ENCODE measurements around the gene PER3.
"Not testable (repeated sequence)": the region's sequence is repeated elsewhere in the genome, so short reads cannot be mapped to it uniquely, and the experiment has no call there.

Gene PER3

DNA sequence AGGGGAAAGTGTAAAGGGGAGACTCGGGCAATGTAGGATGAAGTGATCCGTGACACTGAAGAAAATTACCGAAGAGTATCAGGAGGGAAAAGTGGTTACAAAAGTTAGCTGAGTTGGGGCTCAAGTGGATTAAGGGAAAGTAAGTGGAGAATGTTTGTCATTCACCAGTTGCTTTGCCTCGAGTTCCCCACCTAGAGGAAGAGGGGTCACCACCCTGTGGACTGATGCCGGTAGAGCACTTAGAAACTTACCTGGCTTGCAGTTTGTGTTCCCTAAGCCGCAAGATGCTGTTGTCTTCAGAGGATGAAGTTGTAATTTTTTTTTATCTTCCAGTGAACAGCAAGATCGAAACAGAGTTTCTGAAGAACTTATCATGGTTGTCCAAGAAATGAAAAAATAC lies 1.0 kb downstream of the PER3 start:
- Histone ChIP-seq H3F3A (ENCODE audit: insufficient read depth, low read length) (no peaks in the 10 kb centered on the region), H3K4me2 (ENCODE audit: low read length) (no peak overlapping the region), H3K27me3 (ENCODE audit: insufficient read depth, low read length) (no peaks in the 10 kb centered on the region), H3K79me2 (ENCODE audit: insufficient read depth, low read length) (no peaks in the 10 kb centered on the region), H3K9me3 (ENCODE audit: low read length) (peaks cover 3% of the 10 kb centered on the region; the same call in 1 of the 2 replicates), H3K4me1 (ENCODE audit: insufficient read depth, low read length, severe bottlenecking) (peaks cover 16% of the 10 kb centered on the region), H3K9ac (ENCODE audit: low read length) (no peak overlapping the region), H4K20me1 (ENCODE audit: insufficient read depth, low read length) (no peaks in the 10 kb centered on the region), H3K27ac (ENCODE audit: low read depth, low read length, poor library complexity, severe bottlenecking) (no peak overlapping the region), H3K9me2 (ENCODE audit: low read depth, low read length) (no peaks in the 10 kb centered on the region), H2AFZ (ENCODE audit: low read length) (no peak overlapping the region), H3K36me3 (ENCODE audit: insufficient read depth, low read length) (0 out of 2 replicates have a peak, but pooled peaks cover 8% of the 10 kb centered on the region), H3K4me3 (ENCODE audit: low read depth, low read length, poor library complexity, severe bottlenecking) (no peak overlapping the region)
- no peak for TF ChIP-seq EZH2 (IDR thresholded peaks at IDR 0.05; ENCODE audit: borderline replicate concordance, low read length)

DNA sequence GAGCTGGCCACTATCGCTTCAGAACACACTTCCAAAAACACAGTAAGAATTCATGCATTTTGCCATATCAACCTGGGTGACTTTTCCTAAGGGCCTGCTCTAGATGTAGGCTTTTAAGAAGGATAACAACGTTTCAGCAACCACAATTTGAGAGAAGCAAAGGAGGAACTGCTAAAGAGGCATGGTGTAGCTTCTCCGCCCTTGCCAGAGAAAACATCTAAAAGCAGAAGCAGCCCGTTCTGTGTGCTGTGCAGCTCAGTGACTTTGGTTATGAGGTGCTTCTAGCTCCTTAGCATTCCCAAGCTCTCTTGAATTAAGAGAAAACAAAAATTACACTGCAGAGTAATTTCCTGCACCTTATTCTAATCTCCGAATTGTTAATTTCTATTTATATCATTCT lies 2.7 kb downstream of the PER3 start:
- Histone ChIP-seq H3K27ac (ENCODE audit: low read depth, low read length, poor library complexity, severe bottlenecking) (no peak overlapping the region), H3K36me3 (ENCODE audit: insufficient read depth, low read length) (no peaks in the 10 kb centered on the region), H3K9ac (ENCODE audit: low read length) (no peak overlapping the region), H3K4me3 (ENCODE audit: low read depth, low read length, poor library complexity, severe bottlenecking) (no peak overlapping the region), H3K4me2 (ENCODE audit: low read length) (no peak overlapping the region), H3K9me2 (ENCODE audit: low read depth, low read length) (no peaks in the 10 kb centered on the region), H3K27me3 (ENCODE audit: insufficient read depth, low read length) (no peaks in the 10 kb centered on the region), H3K9me3 (ENCODE audit: low read length) (peaks cover 3% of the 10 kb centered on the region; the same call in 1 of the 2 replicates), H3F3A (ENCODE audit: insufficient read depth, low read length) (no peaks in the 10 kb centered on the region), H3K4me1 (ENCODE audit: insufficient read depth, low read length, severe bottlenecking) (peaks cover 15% of the 10 kb centered on the region), H2AFZ (ENCODE audit: low read length) (no peak overlapping the region), H4K20me1 (ENCODE audit: insufficient read depth, low read length) (no peaks in the 10 kb centered on the region), H3K79me2 (ENCODE audit: insufficient read depth, low read length) (no peaks in the 10 kb centered on the region)
- TF ChIP-seq, protein P1, sequence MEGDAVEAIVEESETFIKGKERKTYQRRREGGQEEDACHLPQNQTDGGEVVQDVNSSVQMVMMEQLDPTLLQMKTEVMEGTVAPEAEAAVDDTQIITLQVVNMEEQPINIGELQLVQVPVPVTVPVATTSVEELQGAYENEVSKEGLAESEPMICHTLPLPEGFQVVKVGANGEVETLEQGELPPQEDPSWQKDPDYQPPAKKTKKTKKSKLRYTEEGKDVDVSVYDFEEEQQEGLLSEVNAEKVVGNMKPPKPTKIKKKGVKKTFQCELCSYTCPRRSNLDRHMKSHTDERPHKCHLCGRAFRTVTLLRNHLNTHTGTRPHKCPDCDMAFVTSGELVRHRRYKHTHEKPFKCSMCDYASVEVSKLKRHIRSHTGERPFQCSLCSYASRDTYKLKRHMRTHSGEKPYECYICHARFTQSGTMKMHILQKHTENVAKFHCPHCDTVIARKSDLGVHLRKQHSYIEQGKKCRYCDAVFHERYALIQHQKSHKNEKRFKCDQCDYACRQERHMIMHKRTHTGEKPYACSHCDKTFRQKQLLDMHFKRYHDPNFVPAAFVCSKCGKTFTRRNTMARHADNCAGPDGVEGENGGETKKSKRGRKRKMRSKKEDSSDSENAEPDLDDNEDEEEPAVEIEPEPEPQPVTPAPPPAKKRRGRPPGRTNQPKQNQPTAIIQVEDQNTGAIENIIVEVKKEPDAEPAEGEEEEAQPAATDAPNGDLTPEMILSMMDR (IDR thresholded peaks at IDR 0.05; ENCODE audit: low read length): no peak
- no peak for TF ChIP-seq EZH2 (IDR thresholded peaks at IDR 0.05; ENCODE audit: borderline replicate concordance, low read length)

DNA sequence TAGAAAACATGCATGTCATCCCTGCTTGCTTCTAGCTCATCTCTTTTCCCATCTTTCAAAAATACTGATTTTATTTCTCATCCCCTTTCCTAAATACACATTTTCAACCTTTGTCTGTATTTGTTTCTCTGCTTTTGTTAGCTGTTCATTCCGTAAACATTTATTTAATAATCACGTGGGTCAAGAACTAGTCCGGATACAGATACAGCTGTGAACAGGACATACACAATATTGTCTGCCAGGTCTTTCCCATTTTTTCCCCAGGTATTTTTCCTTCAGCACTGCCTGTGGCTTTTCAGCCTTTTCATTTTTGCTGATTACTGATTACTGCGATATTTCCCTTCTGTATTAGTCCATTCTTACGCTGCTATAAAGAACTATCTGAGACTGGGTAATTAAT lies 5.7 kb downstream of the PER3 start:
- Histone ChIP-seq H3F3A (ENCODE audit: insufficient read depth, low read length) (no peaks in the 10 kb centered on the region), H3K36me3 (ENCODE audit: insufficient read depth, low read length) (no peaks in the 10 kb centered on the region), H3K4me3 (ENCODE audit: low read depth, low read length, poor library complexity, severe bottlenecking) (no peak overlapping the region), H3K27me3 (ENCODE audit: insufficient read depth, low read length) (no peaks in the 10 kb centered on the region), H3K9me2 (ENCODE audit: low read depth, low read length) (no peaks in the 10 kb centered on the region), H3K9ac (ENCODE audit: low read length) (no peak overlapping the region), H3K79me2 (ENCODE audit: insufficient read depth, low read length) (no peaks in the 10 kb centered on the region), H3K4me2 (ENCODE audit: low read length) (no peak overlapping the region), H3K4me1 (ENCODE audit: insufficient read depth, low read length, severe bottlenecking) (no peaks in the 10 kb centered on the region), H3K9me3 (ENCODE audit: low read length) (peaks cover 6% of the 10 kb centered on the region; the same call in 1 of the 2 replicates), H3K27ac (ENCODE audit: low read depth, low read length, poor library complexity, severe bottlenecking) (no peak overlapping the region), H4K20me1 (ENCODE audit: insufficient read depth, low read length) (no peaks in the 10 kb centered on the region), H2AFZ (ENCODE audit: low read length) (no peak overlapping the region)
- no peak for TF ChIP-seq EZH2 (IDR thresholded peaks at IDR 0.05; ENCODE audit: borderline replicate concordance, low read length)
- TF ChIP-seq, protein P1 (IDR thresholded peaks at IDR 0.05; ENCODE audit: low read length): no peak

DNA sequence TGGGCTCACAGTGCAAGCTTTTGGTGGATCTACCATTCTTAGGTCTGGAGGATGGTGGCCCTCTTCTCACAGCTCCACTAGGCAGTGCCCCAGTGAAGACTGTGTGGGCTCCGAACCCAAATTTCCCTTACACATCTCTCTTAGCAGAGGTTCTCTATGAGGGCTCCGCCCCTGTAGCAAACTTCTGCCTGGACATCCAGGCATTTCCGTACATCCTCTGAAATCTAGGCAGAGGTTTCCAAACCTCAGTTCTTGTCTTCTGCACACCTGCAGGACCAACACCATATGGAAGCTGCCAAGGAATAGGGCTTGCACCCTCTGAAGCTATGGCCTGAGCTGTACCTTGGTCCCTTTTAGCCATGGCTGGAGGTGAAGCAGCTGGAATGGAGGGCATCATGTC lies 6.9 kb downstream of the PER3 start:
- not testable (repeated sequence) for H3K36me3 ChIP-seq (ENCODE audit: insufficient read depth, low read length)

More for the DNA sequence above, 6.9 kb downstream of the PER3 start:
- not testable (repeated sequence) for H3K9me3 ChIP-seq (ENCODE audit: low read length); H3K27me3 ChIP-seq (ENCODE audit: insufficient read depth, low read length); H3F3A ChIP-seq (ENCODE audit: insufficient read depth, low read length); H3K4me2 ChIP-seq (ENCODE audit: low read length); H3K9ac ChIP-seq (ENCODE audit: low read length); H3K27ac ChIP-seq (ENCODE audit: low read depth, low read length, poor library complexity, severe bottlenecking); H3K9me2 ChIP-seq (ENCODE audit: low read depth, low read length); H3K4me3 ChIP-seq (ENCODE audit: low read depth, low read length, poor library complexity, severe bottlenecking); H3K79me2 ChIP-seq (ENCODE audit: insufficient read depth, low read length); H3K4me1 ChIP-seq (ENCODE audit: insufficient read depth, low read length, severe bottlenecking); H4K20me1 ChIP-seq (ENCODE audit: insufficient read depth, low read length); H2AFZ ChIP-seq (ENCODE audit: low read length)

Data from OCI-LY1 (cell line).